CD14-positive monocyte (primary cell): Measurements from ENCODE around the gene PROS1. TPM values are rescaled to one million over a fixed set of nuclear protein-coding genes. Genes with fewer than 3 reads are reported as not detected.

Experiments
- DNase-seq, 3 donors: peaks; one replicate each; pipeline ENCODE4 v3.0.0-alpha.2; 2011 to 2022
- H2AFZ ChIP-seq: 2 replicates; pipeline ENCODE4 v1.6.0; 2012; ENCODE audit warnings: mild to moderate bottlenecking, low read depth, low read length, inconsistent platforms; ENCODE audit not compliant: insufficient read depth, poor library complexity, severe bottlenecking
- H3K27ac ChIP-seq, 2 donors: 1 replicate in 1 of 2; 2 replicates in 1 of 2; pipeline ENCODE4 v1.5.1; 2012 to 2013; ENCODE audit warnings: low read length in 2 of 2, control low read depth in 1 of 2, inconsistent platforms in 1 of 2, low read depth in 1 of 2, mild to moderate bottlenecking in 1 of 2
- H3K27me3 ChIP-seq, 2 donors: one replicate each; pipeline versions ENCODE4 v1.6.0 to v1.6.1; 2011 to 2013; ENCODE audit warnings: low read length in 2 of 2; ENCODE audit not compliant: control insufficient read depth in 2 of 2, insufficient read depth in 2 of 2
- H3K36me3 ChIP-seq, 2 donors: replicated peaks in 1 of 2; 1 replicate in 1 of 2; 2 replicates in 1 of 2; pipeline versions ENCODE4 v1.5.1 to v1.6.1; 2012 to 2013; ENCODE audit warnings: low read length in 2 of 2, control low read depth in 1 of 2, inconsistent platforms in 1 of 2, mild to moderate bottlenecking in 1 of 2; ENCODE audit not compliant: insufficient read depth in 2 of 2, control insufficient read depth in 1 of 2
- H3K4me1 ChIP-seq, 2 donors: 1 replicate in 1 of 2; 2 replicates in 1 of 2; pipeline versions ENCODE4 v1.5.1 to v1.6.1; 2012 to 2013; ENCODE audit warnings: low read length in 2 of 2, control low read depth in 1 of 2, inconsistent platforms in 1 of 2, mild to moderate bottlenecking in 1 of 2, moderate library complexity in 1 of 2; ENCODE audit not compliant: insufficient read depth in 2 of 2, control insufficient read depth in 1 of 2
- H3K4me2 ChIP-seq: replicated peaks from 2 replicates; pipeline ENCODE3; 2012; ENCODE audit warnings: low read length, moderate library complexity, mild to moderate bottlenecking; ENCODE audit not compliant: poor library complexity, severe bottlenecking; ENCODE audit errors: extremely low read depth
- H3K4me3 ChIP-seq, 3 experiments: fragments of 200-600 bp in 1 of 3; sonication (generic) in 1 of 3; replicated peaks in 1 of 3; 1 replicate in 2 of 3; 2 replicates in 1 of 3; pipeline ENCODE4 v1.5.1; 2011 to 2013; ENCODE audit warnings: low read length in 3 of 3, mild to moderate bottlenecking in 3 of 3, control low read depth in 2 of 3, low read depth in 2 of 3, inconsistent platforms in 1 of 3, moderate library complexity in 1 of 3
- H3K79me2 ChIP-seq: 2 replicates; pipeline ENCODE4 v1.6.0; 2012; ENCODE audit warnings: mild to moderate bottlenecking, control low read depth, inconsistent platforms, low read length, moderate library complexity; ENCODE audit not compliant: insufficient read depth
- H3K9ac ChIP-seq: 2 replicates; pipeline ENCODE4 v1.6.0; 2017; ENCODE audit warnings: low read length, mild to moderate bottlenecking; ENCODE audit not compliant: insufficient read depth, poor library complexity, severe bottlenecking
- H3K9me3 ChIP-seq, 2 donors: replicated peaks in 1 of 2; 1 replicate in 1 of 2; 2 replicates in 1 of 2; pipeline versions ENCODE4 v1.5.1 to v1.6.1; 2012 to 2013; ENCODE audit warnings: low read length in 2 of 2, control low read depth in 1 of 2; ENCODE audit not compliant: control insufficient read depth in 1 of 2, insufficient read depth in 1 of 2
- H4K20me1 ChIP-seq: 2 replicates; pipeline ENCODE4 v1.6.0; 2012; ENCODE audit warnings: mild to moderate bottlenecking, low read length, control low read depth, moderate library complexity; ENCODE audit not compliant: insufficient read depth
- H3K27ac Mint-ChIP-seq, 7 donors: one replicate each; pipeline ENCODE4 v1.8.0; 2020; ENCODE audit warnings: mild to moderate bottlenecking in 7 of 7, mixed read lengths in 7 of 7, moderate library complexity in 6 of 7, inconsistent platforms in 2 of 7
- H3K27me3 Mint-ChIP-seq, 3 donors: one replicate each; pipeline ENCODE4 v1.8.0; 2021 to 2022; ENCODE audit warnings: low read depth in 3 of 3, mild to moderate bottlenecking in 3 of 3, mixed read lengths in 3 of 3, moderate library complexity in 3 of 3, inconsistent platforms in 1 of 3
- H3K36me3 Mint-ChIP-seq, 2 donors: one replicate each; pipeline ENCODE4 v1.8.0; 2020; ENCODE audit warnings: mixed read lengths in 2 of 2, inconsistent platforms in 1 of 2, mild to moderate bottlenecking in 1 of 2
- H3K4me1 Mint-ChIP-seq: one replicate; pipeline ENCODE4 v1.8.0; 2020; ENCODE audit warnings: mild to moderate bottlenecking, mixed read lengths
- H3K4me3 Mint-ChIP-seq, 2 donors: one replicate each; pipeline ENCODE4 v1.8.0; 2020; ENCODE audit warnings: mild to moderate bottlenecking in 2 of 2, mixed read lengths in 2 of 2, moderate library complexity in 1 of 2
- H3K9me3 Mint-ChIP-seq, 7 donors: one replicate each; pipeline ENCODE4 v1.8.0; 2020 to 2022; ENCODE audit warnings: mixed read lengths in 7 of 7, mild to moderate bottlenecking in 6 of 7, moderate library complexity in 6 of 7, inconsistent platforms in 2 of 7
- CTCF ChIP-seq: fragments of 200-600 bp; IDR thresholded peaks from one replicate; pipeline ENCODE4 v1.8.0; 2022; ENCODE audit warnings: antibody characterized with exemption, mild to moderate bottlenecking
- WGBS: methylation state at CpG from one replicate; pipeline ENCODE4 v1.1.5; 2013; ENCODE audit warnings: missing lambda C conversion rate; ENCODE audit not compliant: insufficient coverage; 5-methylcytosine and 5-hydroxymethylcytosine counted together
- intact Hi-C, 2 donors: fragments of 100-400 bp; cut with micrococcal nuclease; formaldehyde crosslinking; loops; one replicate each; pipeline versions ENCODE4 v1.15.0 to v1.15.1; 2023
- polyA plus RNA-seq, 3 donors: library from polyadenylated mRNA; depleted of rRNA in 1 of 3; unstranded in 2 of 3; stranded (reverse) in 1 of 3; fragments of 300-500 nt in 2 of 3; fragments of >200 nt in 1 of 3; fragmentation: Illumina TruSeq in 2 of 3; gene quantifications; 1 replicate in 2 of 3; 2 replicates in 1 of 3; pipeline ENCODE4 v1.2.3, GENCODE V29; 2012 to 2021

PROS1 gene
- polyA plus RNA-seq, 3 donors, result 0.21 to 0.85 (median 0.58) TPM

- peaks cover 13 to 28% of the 10 kb centered on the region in 2 donors for H3K9me3 ChIP-seq
- Mint-ChIP-seq H3K4me3 (no peak overlapping the region), H3K27me3 (no peaks in the 10 kb centered on the region), H3K9me3 (peaks cover 13 to 29% (median 20%) of the 10 kb centered on the region in 7 donors), H3K36me3 (no peaks in the 10 kb centered on the region), H3K27ac (no peak overlapping the region), H3K4me1 (no peaks in the 10 kb centered on the region)
- no peaks in the 10 kb centered on the region for H4K20me1 ChIP-seq
- H3K4me1 ChIP-seq, result no peaks in the 10 kb centered on the region
- intact Hi-C loops, result no loop called here
- no peak overlapping the region for H3K9ac ChIP-seq
- no peaks in the 10 kb centered on the region for H3K36me3 ChIP-seq
- H3K27me3 ChIP-seq, result no peaks in the 10 kb centered on the region
- WGBS, result no CpG with 5 or more reads among the region's 2 CpGs
- no peak overlapping the region for H2AFZ ChIP-seq
- H3K27ac ChIP-seq, result no peak overlapping the region
- no peak for TF ChIP-seq CTCF
- no peak overlapping the region for H3K4me3 ChIP-seq
- no peak overlapping the region for H3K4me2 ChIP-seq
- DNase-seq, result no peak
- H3K79me2 ChIP-seq, result no peaks in the 10 kb centered on the region
These were observed 62.5 kb downstream of the PROS1 start for GRCh38 chr3:93911206-93911605.

GRCh38 chr3:93910097-93910496 is 63.6 kb downstream of the PROS1 start:
- no peaks in the 10 kb centered on the region for H3K36me3 Mint-ChIP-seq
- H3K4me3 ChIP-seq, result no peak overlapping the region

More at GRCh38 chr3:93910097-93910496, 63.6 kb downstream of the PROS1 start:
- Mint-ChIP-seq H3K4me1 (no peaks in the 10 kb centered on the region), H3K4me3 (no peak overlapping the region), H3K27me3 (peaks cover 0 to 2% (median 0%) of the 10 kb centered on the region in 3 donors), H3K27ac (no peak overlapping the region), H3K9me3 (peaks cover 9 to 30% (median 19%) of the 10 kb centered on the region in 7 donors)
- Histone ChIP-seq H3K36me3 (no peaks in the 10 kb centered on the region), H3K4me1 (no peaks in the 10 kb centered on the region), H3K9me3 (peaks cover 13 to 30% of the 10 kb centered on the region in 2 donors), H3K27ac (no peak overlapping the region), H4K20me1 (no peaks in the 10 kb centered on the region), H3K79me2 (no peaks in the 10 kb centered on the region), H2AFZ (no peak overlapping the region), H3K4me2 (no peak overlapping the region), H3K9ac (no peak overlapping the region), H3K27me3 (no peaks in the 10 kb centered on the region)
- no peak for DNase-seq
- intact Hi-C loops, result no loop called here
- no peak for TF ChIP-seq CTCF
